A549 (cell line): ENCODE data around the gene DCLK1.

ENCODE experiments used
- CEBPB ChIP-seq, 2 experiments: fragments of >200 bp in 1 of 2; sonication (Bioruptor Twin) in 1 of 2; formaldehyde crosslinking in 1 of 2; IDR thresholded peaks; 2 replicates each; pipeline ENCODE4 v1.6.1; 2012 to 2016
- CTCF ChIP-seq: fragments of >200 bp; sonication (Bioruptor Twin); formaldehyde crosslinking; IDR thresholded peaks from 3 replicates; pipeline ENCODE4 v1.5.1; 2016
- MAX ChIP-seq: IDR thresholded peaks from 2 replicates; pipeline ENCODE4 v1.6.1; 2012
- NPAS2 ChIP-seq: fragments of 250-450 bp; sonication (Bioruptor Pico); IDR thresholded peaks from 2 replicates; pipeline ENCODE4 v1.8.0; 2022; ENCODE audit warnings: mild to moderate bottlenecking, moderate library complexity, borderline replicate concordance
- POLR2A ChIP-seq: IDR thresholded peaks from 2 replicates; pipeline ENCODE4 v1.6.1; 2012; ENCODE audit warnings: mild to moderate bottlenecking, low read length

GRCh38 chr13:35727881-35728280 is 403.3 kb downstream of the DCLK1 start:
- TF ChIP-seq MAX = no peak
- no peak for TF ChIP-seq CTCF
- TF ChIP-seq CEBPB (IDR thresholded peaks at IDR 0.05) = no peak
- TF ChIP-seq NPAS2 (CRISPR knock-in tag) = no peak
- TF ChIP-seq POLR2A = no peak
